Small intestine (tissue), 7 donors: ENCODE results near the gene EDIL3. TPM values are rescaled to one million over a fixed set of nuclear protein-coding genes. Genes with fewer than 3 reads are reported as not detected.
"Not testable (repeated sequence)": the region's sequence is repeated elsewhere in the genome, so short reads cannot be mapped to it uniquely, and the experiment has no call there.

Experiments
- DNase-seq, 2 donors: peaks; one replicate each; pipeline versions ENCODE4 v3.0.0 to v3.0.0-alpha.2; 2013
- FAIRE-seq: peaks from 2 replicates; lab custom pipeline; 2012; peaks lifted over from hg19 to GRCh38; lab: Jason Lieb, UNC
- H3K27ac ChIP-seq, 3 donors: one replicate each; pipeline ENCODE4 v1.5.1; 2013; ENCODE audit warnings: low read length in 2 of 3, mild to moderate bottlenecking in 2 of 3, control low read depth in 1 of 3, inconsistent platforms in 1 of 3, low read depth in 1 of 3, moderate library complexity in 1 of 3
- H3K27me3 ChIP-seq, 3 donors: one replicate each; pipeline ENCODE4 v1.6.1; 2013; ENCODE audit warnings: low read length in 3 of 3, inconsistent platforms in 1 of 3; ENCODE audit not compliant: control insufficient read depth in 3 of 3, insufficient read depth in 3 of 3
- H3K36me3 ChIP-seq, 3 donors: one replicate each; pipeline ENCODE4 v1.6.1; 2013; ENCODE audit warnings: low read length in 3 of 3, inconsistent platforms in 1 of 3, low read depth in 1 of 3, mild to moderate bottlenecking in 1 of 3, moderate library complexity in 1 of 3; ENCODE audit not compliant: control insufficient read depth in 3 of 3, insufficient read depth in 2 of 3
- H3K4me1 ChIP-seq, 3 donors: one replicate each; pipeline ENCODE4 v1.6.1; 2013; ENCODE audit warnings: low read length in 2 of 3, inconsistent platforms in 1 of 3, low read depth in 1 of 3, mild to moderate bottlenecking in 1 of 3, moderate library complexity in 1 of 3; ENCODE audit not compliant: control insufficient read depth in 3 of 3, insufficient read depth in 2 of 3
- H3K4me3 ChIP-seq, 3 donors: one replicate each; pipeline ENCODE4 v1.5.1; 2013; ENCODE audit warnings: low read length in 3 of 3, control low read depth in 1 of 3, inconsistent platforms in 1 of 3, low read depth in 1 of 3, mild to moderate bottlenecking in 1 of 3, moderate library complexity in 1 of 3
- H3K9me3 ChIP-seq, 2 donors: one replicate each; pipeline ENCODE4 v1.6.1; 2013; ENCODE audit warnings: low read depth in 1 of 2, low read length in 1 of 2; ENCODE audit not compliant: control insufficient read depth in 2 of 2, insufficient read depth in 1 of 2
- WGBS, 3 donors: extraction: QIAGEN DNeasy Blood & Tissue Kit; methylation state at CpG; one replicate each; pipeline ENCODE4 v1.1.7; 2013; 5-methylcytosine and 5-hydroxymethylcytosine counted together
- polyA plus RNA-seq, 4 donors: library from polyadenylated mRNA; stranded (reverse) in 3 of 4; unstranded in 1 of 4; fragments of 200-250 nt in 3 of 4; fragments of 120-200 nt in 1 of 4; gene quantifications; one replicate each; pipeline versions ENCODE4 v1.2.1 to v1.2.3, GENCODE V29; 2013
- donor health status: healthy with polysubstance abuse.
- donor health status: control.
- donor health status: control.
- donor health status: Bipolar disorder and iron deficiency.
- donor health status: healthy.

Gene EDIL3
- polyA plus RNA-seq, 4 donors: 1.6 to 24.6 (median 5.1) TPM; not detected in 1

- H3K9me3 ChIP-seq, H3K4me3 ChIP-seq, H3K4me1 ChIP-seq, H3K27ac ChIP-seq, H3K36me3 ChIP-seq, H3K27me3 ChIP-seq, DNase-seq, FAIRE-seq: not testable (repeated sequence)
- WGBS, 3 donors: 77 to 92% (median 82%) methylated on average over 2 of the region's 3 CpGs
These were observed 366.2 kb downstream of the EDIL3 start for GRCh38 chr5:84018521-84018920.

DNA sequence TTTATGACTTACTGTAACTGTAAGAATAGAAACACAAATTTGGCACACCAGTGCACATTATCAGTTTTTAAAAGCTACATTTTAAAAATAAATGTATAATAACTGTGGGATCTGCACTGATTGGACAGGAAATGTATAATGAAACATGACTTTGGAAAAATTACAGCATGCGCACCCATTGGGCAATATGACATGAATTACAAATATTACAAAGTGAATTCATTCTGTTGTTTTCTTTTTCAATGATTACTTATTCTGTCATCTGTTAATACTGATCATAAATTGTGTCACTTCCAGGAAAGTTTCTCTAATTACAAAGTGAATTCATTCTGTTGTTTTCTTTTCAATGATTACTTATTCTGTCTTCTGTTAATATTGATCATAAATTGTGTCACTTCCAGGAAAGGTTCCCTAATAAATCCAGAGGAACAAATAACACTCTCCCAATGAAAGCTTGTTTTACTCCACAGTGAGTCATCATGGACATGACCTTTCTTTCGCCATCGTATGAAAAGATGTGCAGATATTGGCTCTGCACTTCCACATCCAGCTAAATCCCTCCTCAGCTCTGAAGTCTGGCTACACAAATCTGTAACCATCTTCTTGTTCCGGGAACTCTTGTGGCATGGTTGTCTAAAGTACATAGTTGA lies 367.0 kb downstream of the EDIL3 start:
- 29 to 57% (median 50%) methylated on average over 4 of the region's 4 CpGs for WGBS, 3 donors

DNA sequence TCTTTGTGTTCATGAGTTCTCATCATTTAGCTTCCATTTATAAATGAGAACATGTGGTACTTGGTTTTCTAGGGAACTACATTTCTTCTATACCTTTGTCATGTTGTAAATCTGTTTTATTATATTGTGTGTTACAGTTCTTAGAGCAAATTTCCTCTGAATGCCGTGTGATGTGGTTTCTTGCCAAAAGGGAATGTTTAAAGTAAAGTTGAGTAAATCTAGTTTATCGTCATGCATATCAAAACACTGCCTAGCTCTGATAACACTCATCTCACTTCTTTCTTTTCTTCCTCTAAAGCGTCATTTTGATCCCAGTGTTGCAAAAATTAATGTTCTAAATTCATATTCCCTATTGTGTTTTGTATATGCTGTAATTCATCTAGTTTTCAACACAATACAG lies 368.6 kb downstream of the EDIL3 start:
- FAIRE-seq (no peak), DNase-seq (no peak)
- 60 to 68% (median 66%) methylated on average over 3 of the region's 3 CpGs for WGBS, 3 donors
- no peaks in the 10 kb centered on the region for H3K36me3 ChIP-seq
- H3K4me3 ChIP-seq: no peak overlapping the region
- H3K27ac ChIP-seq: no peak overlapping the region
- no peaks in the 10 kb centered on the region for H3K9me3 ChIP-seq
- no peaks in the 10 kb centered on the region for H3K4me1 ChIP-seq
- H3K27me3 ChIP-seq: no peaks in the 10 kb centered on the region

More for the DNA sequence above, 367.0 kb downstream of the EDIL3 start:
- Histone ChIP-seq H3K27ac (no peak overlapping the region), H3K9me3 (no peaks in the 10 kb centered on the region), H3K27me3 (no peaks in the 10 kb centered on the region), H3K36me3 (no peaks in the 10 kb centered on the region), H3K4me3 (no peak overlapping the region), H3K4me1 (no peaks in the 10 kb centered on the region)
- FAIRE-seq (no peak), DNase-seq (no peak)

GRCh38 chr5:84014966-84015365 lies 369.7 kb downstream of the EDIL3 start:
- no peaks in the 10 kb centered on the region for H3K36me3 ChIP-seq
- FAIRE-seq: no peak
- no peak overlapping the region for H3K27ac ChIP-seq

GRCh38 chr5:83993803-83994202 lies 390.9 kb downstream of the EDIL3 start:
- no peak overlapping the region for H3K4me3 ChIP-seq
- no peaks in the 10 kb centered on the region for H3K4me1 ChIP-seq
- no peak overlapping the region for H3K27ac ChIP-seq
- no peak for DNase-seq
- FAIRE-seq: no peak
- 59 to 72% (median 72%) methylated on average over 2 of the region's 2 CpGs for WGBS, 3 donors
- H3K36me3 ChIP-seq: no peaks in the 10 kb centered on the region
- H3K27me3 ChIP-seq: no peaks in the 10 kb centered on the region
- no peaks in the 10 kb centered on the region for H3K9me3 ChIP-seq

More at GRCh38 chr5:84014966-84015365, 369.7 kb downstream of the EDIL3 start:
- H3K4me1 ChIP-seq: no peaks in the 10 kb centered on the region
- no peaks in the 10 kb centered on the region for H3K27me3 ChIP-seq
- no peak overlapping the region for H3K4me3 ChIP-seq
- H3K9me3 ChIP-seq: no peaks in the 10 kb centered on the region
- no peak for DNase-seq

DNA sequence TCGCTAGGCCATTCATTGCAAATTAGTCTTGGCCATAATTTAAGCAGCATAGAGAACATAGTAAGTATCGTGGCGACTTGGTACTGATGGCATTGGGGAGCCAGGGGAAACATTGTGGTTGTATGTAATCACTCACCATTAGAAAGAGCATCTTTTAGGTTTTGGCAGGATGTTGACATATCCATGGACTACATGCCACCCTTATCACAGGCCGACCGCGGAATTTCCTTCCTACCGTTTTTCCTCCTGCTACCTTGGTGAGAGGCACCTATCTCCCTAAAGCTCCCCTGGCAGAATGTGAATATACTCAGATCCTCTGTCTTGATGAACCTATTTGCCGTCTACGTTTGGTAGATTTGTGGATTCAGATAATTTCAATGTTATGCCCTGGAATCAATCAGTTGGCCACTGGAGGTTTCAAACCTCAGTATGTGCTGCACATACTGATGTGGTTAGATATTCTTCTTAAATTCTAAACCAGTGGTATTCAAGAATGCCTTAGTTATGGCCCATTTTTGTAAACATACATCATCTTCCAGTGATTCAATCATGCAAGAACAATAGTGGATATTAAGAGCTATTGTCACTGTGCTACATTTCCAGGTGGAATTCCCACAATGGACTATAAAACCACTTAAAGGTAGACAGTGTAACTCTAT lies 393.0 kb downstream of the EDIL3 start:
- FAIRE-seq (no peak), DNase-seq (no peak)
- 92 to 94% (median 94%) methylated on average over 9 of the region's 9 CpGs for WGBS, 3 donors
- H3K9me3 ChIP-seq: no peaks in the 10 kb centered on the region
- H3K27ac ChIP-seq: no peak overlapping the region
- H3K4me1 ChIP-seq: no peaks in the 10 kb centered on the region
- H3K36me3 ChIP-seq: no peaks in the 10 kb centered on the region
- H3K27me3 ChIP-seq: no peaks in the 10 kb centered on the region
- no peak overlapping the region for H3K4me3 ChIP-seq

- Histone ChIP-seq H3K27ac (no peak overlapping the region), H3K36me3 (no peaks in the 10 kb centered on the region), H3K4me1 (no peaks in the 10 kb centered on the region), H3K4me3 (no peak overlapping the region), H3K27me3 (no peaks in the 10 kb centered on the region), H3K9me3 (no peaks in the 10 kb centered on the region)
- no peak for FAIRE-seq
- no peak for DNase-seq
These were observed 396.4 kb downstream of the EDIL3 start for GRCh38 chr5:83988293-83988685.

DNA sequence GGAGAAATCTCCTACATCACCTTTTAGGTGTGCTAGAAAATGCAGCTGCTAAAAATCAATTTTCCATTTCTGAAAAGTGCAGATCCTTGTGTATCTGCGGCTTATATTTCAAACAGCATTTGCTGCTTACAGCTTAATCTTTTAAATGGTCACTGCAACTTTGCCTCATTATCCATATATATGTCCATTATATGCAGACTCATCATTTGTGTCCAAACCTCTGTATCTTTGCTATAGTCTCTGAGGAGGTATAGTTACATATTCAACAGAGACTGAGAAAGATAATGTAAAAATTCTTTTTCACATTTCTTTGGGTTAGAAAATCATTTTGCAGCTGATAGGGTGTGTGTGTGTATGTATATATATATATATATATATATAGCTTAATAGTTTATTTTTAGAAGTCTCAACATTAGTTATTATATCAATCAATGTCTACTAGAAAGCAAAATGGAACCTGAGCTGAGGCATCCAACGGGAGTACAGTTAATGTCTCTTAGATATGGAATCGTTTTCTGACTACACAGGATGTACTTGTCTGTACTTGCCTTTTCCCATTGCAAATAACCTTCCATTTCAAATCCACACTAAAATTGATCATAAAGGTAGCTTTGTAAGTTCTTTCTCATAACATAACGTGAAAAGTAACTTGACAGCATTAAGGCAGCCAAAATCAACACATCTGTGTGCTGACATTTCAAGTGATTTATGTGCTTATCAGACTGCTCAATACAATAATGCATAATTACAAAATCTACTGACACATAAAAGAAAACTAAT lies 397.0 kb downstream of the EDIL3 start:
- H3K36me3 ChIP-seq: no peaks in the 10 kb centered on the region
- H3K4me3 ChIP-seq: no peak overlapping the region
- H3K9me3 ChIP-seq: no peaks in the 10 kb centered on the region
- H3K27me3 ChIP-seq: no peaks in the 10 kb centered on the region
- no peak overlapping the region for H3K27ac ChIP-seq
- H3K4me1 ChIP-seq: no peaks in the 10 kb centered on the region
- FAIRE-seq (no peak), DNase-seq (no peak)
- WGBS, 3 donors: 55 to 78% (median 56%) methylated on average over 4 of the region's 4 CpGs
